Thyroid gland (tissue), 4 donors: ENCODE results near the gene TMEM132D. TPM values are rescaled to one million over a fixed set of nuclear protein-coding genes. Genes with fewer than 3 reads are reported as not detected.

Source experiments
- DNase-seq, 2 donors: peaks; one replicate each; pipeline ENCODE4 v3.0.0-alpha.2; 2019
- H3K27ac ChIP-seq, 3 donors: fragments of 200-600 bp; sonication (generic); 1 replicate in 2 of 3; 2 replicates in 1 of 3; pipeline ENCODE4 v1.5.1; 2016 to 2019; ENCODE audit warnings: mild to moderate bottlenecking in 1 of 3, moderate library complexity in 1 of 3
- H3K27me3 ChIP-seq: fragments of 200-600 bp; sonication (generic); one replicate; pipeline ENCODE4 v1.5.1; 2019
- H3K36me3 ChIP-seq, 2 donors: fragments of 200-600 bp; sonication (generic); one replicate each; pipeline ENCODE4 v1.5.1; 2016 to 2019
- H3K4me1 ChIP-seq, 2 donors: fragments of 200-600 bp; sonication (generic); one replicate each; pipeline ENCODE4 v1.5.1; 2017 to 2019
- H3K4me3 ChIP-seq, 3 donors: fragments of 200-600 bp; sonication (generic); replicated peaks in 1 of 3; 1 replicate in 2 of 3; 2 replicates in 1 of 3; pipeline ENCODE4 v1.5.1; 2016; ENCODE audit warnings: mild to moderate bottlenecking in 1 of 3
- H3K9me3 ChIP-seq: fragments of 200-600 bp; sonication (generic); one replicate; pipeline ENCODE4 v1.5.1; 2017
- POLR2A ChIP-seq, 2 donors: fragments of 450-650 bp; IDR thresholded peaks; one replicate each; pipeline ENCODE4 v1.6.1; 2017; ENCODE audit warnings: antibody characterized with exemption in 2 of 2, mild to moderate bottlenecking in 2 of 2, moderate library complexity in 1 of 2
- WGBS, 2 donors: methylation state at CpG; one replicate each; pipeline ENCODE4 v1.1.5; 2017; 5-methylcytosine and 5-hydroxymethylcytosine counted together
- intact Hi-C: fragments of 100-400 bp; cut with DNase I; formaldehyde crosslinking; loops from one replicate; pipeline ENCODE4 v1.15.1; 2023
- total RNA-seq, 4 donors: library from RNA; depleted of rRNA; stranded (reverse); fragments of >200 nt; gene quantifications; one replicate each; pipeline ENCODE4 v1.2.3, GENCODE V29; 2016
- TF ChIP-seq, protein P1 (sequence below), 6 experiments: fragments of 200-600 bp in 3 of 6; fragments of 450-650 bp in 3 of 6; sonication (generic) in 3 of 6; IDR thresholded peaks; one replicate each; pipeline ENCODE4 v1.5.1; 2016 to 2019; ENCODE audit warnings: antibody characterized with exemption in 6 of 6, mild to moderate bottlenecking in 2 of 6, inconsistent platforms in 1 of 6, moderate library complexity in 1 of 6

The TMEM132D gene
- total RNA-seq, 4 donors from 2014 or later = not detected

- H3K4me3 ChIP-seq = no peak overlapping the region
- H3K27me3 ChIP-seq = no peaks in the 10 kb centered on the region
- intact Hi-C loops = no loop called here
- H3K36me3 ChIP-seq = no peaks in the 10 kb centered on the region
- no peak for DNase-seq
- no peak overlapping the region for H3K27ac ChIP-seq
- no peaks in the 10 kb centered on the region for H3K4me1 ChIP-seq
- no peaks in the 10 kb centered on the region for H3K9me3 ChIP-seq
- no peak for TF ChIP-seq POLR2A (IDR thresholded peaks at IDR 0.05)
- TF ChIP-seq, protein P1, sequence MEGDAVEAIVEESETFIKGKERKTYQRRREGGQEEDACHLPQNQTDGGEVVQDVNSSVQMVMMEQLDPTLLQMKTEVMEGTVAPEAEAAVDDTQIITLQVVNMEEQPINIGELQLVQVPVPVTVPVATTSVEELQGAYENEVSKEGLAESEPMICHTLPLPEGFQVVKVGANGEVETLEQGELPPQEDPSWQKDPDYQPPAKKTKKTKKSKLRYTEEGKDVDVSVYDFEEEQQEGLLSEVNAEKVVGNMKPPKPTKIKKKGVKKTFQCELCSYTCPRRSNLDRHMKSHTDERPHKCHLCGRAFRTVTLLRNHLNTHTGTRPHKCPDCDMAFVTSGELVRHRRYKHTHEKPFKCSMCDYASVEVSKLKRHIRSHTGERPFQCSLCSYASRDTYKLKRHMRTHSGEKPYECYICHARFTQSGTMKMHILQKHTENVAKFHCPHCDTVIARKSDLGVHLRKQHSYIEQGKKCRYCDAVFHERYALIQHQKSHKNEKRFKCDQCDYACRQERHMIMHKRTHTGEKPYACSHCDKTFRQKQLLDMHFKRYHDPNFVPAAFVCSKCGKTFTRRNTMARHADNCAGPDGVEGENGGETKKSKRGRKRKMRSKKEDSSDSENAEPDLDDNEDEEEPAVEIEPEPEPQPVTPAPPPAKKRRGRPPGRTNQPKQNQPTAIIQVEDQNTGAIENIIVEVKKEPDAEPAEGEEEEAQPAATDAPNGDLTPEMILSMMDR (IDR thresholded peaks at IDR 0.05) = no peak
- 54 to 55% methylated on average over 9 of the region's 9 CpGs for WGBS, 2 donors
These were observed 627.3 kb downstream of the TMEM132D start for GRCh38 chr12:129276361-129277060.

DNA sequence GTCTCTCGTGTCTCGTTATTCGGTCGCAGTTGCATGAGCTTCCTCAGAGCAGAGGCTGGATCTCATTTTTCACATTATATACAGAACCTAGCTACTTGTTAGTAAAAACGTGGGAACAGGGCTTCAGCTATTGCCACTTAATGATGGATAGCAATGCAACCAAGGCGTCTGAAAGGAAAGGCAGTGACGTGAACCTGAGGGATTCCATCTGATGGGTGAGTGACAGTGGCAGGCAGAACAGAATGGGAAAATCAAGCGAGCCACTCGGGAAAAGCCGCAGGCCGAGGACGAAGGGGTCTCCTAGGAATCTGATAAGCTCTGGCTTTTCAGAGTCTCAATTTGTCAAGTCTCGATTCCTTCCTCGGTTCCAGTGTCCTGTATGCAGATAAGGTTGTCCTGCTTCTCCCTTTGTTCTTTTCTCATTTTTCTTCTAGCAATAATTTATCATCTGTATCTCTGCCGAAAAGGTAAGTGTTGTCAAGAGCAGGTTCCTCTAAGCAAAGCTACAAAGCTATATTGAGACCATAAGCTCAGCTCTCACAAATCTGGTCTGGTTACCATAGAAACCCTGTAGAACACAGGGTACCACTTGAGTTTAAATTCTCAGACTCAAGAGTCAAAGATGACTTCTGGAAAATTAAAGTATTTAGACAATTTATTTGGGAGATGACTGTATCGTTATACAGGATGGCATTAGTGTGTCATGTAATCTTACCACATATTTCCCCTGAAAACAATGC, 633.9 kb downstream of the TMEM132D start:
- H3K27me3 ChIP-seq = no peaks in the 10 kb centered on the region
- H3K27ac ChIP-seq = no peak overlapping the region
- H3K4me1 ChIP-seq = no peaks in the 10 kb centered on the region
- 72% methylated on average over 16 of the region's 16 CpGs for WGBS, 2 donors
- intact Hi-C loops = no loop called here
- no peak for TF ChIP-seq POLR2A (IDR thresholded peaks at IDR 0.05)
- TF ChIP-seq, protein P1 (IDR thresholded peaks at IDR 0.05) = no peak
- no peaks in the 10 kb centered on the region for H3K9me3 ChIP-seq
- no peaks in the 10 kb centered on the region for H3K36me3 ChIP-seq
- no peak for DNase-seq
- H3K4me3 ChIP-seq = no peak overlapping the region

GRCh38 chr12:129258781-129259318, 645.0 kb downstream of the TMEM132D start:
- H3K4me3 ChIP-seq = no peak overlapping the region
- H3K4me1 ChIP-seq = no peaks in the 10 kb centered on the region
- H3K9me3 ChIP-seq = no peaks in the 10 kb centered on the region
- WGBS, 2 donors = 69 to 71% methylated on average over 4 to 5 of the region's 5 CpGs
- intact Hi-C loops = no loop called here
- TF ChIP-seq POLR2A (IDR thresholded peaks at IDR 0.05) = no peak
- TF ChIP-seq, protein P1 (IDR thresholded peaks at IDR 0.05) = no peak
- no peak for DNase-seq
- no peaks in the 10 kb centered on the region for H3K27me3 ChIP-seq
- no peaks in the 10 kb centered on the region for H3K36me3 ChIP-seq
- H3K27ac ChIP-seq = no peak overlapping the region

DNA sequence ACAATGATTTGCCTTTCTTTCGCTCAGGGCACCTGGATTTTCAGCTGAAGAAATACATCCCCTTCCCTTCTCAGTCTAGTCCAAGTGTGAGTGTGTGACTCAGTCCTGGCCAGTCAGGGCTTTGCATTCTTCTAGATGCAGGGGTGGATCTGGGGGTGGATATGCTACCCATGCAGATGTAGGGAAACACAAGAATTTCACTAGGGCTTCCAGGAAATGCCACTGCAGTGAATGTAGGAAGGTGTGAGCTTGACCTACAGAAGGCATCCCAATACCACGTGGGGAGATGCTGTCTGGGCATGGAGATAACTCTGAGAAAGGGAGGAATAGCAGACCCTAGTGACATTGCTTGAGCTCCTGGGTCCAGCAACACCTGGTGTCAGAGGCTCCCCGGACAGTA, 646.3 kb downstream of the TMEM132D start:
- intact Hi-C loops = no loop called here
- Histone ChIP-seq H3K36me3 (no peaks in the 10 kb centered on the region), H3K4me1 (no peaks in the 10 kb centered on the region), H3K9me3 (no peaks in the 10 kb centered on the region), H3K4me3 (no peak overlapping the region), H3K27ac (no peak overlapping the region), H3K27me3 (no peaks in the 10 kb centered on the region)
- no peak for DNase-seq
- TF ChIP-seq POLR2A (IDR thresholded peaks at IDR 0.05) = no peak
- TF ChIP-seq, protein P1 (IDR thresholded peaks at IDR 0.05) = no peak
- WGBS, 2 donors = 86 to 88% methylated on average over 3 of the region's 3 CpGs

DNA sequence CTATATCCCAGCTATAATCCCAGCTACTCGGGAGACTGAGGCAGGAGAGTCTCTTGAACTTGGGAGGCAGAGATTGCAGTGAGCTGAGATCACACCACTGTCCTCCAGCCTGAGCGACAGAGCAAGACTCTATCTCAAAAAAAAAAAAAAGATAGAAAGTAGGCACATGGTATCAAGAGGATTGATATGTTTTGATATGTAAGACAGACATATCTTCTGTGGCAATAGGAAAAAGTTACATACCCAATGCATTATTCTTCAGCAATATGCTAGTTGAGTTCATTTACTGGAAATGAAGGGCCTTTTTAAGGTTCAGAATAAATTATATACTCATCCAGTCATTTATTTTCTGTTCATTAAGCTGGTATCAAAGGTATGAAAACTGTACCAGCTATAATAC, 657.2 kb downstream of the TMEM132D start:
- no peak for DNase-seq
- Histone ChIP-seq H3K4me1 (no peaks in the 10 kb centered on the region), H3K36me3 (no peaks in the 10 kb centered on the region), H3K27ac (no peak overlapping the region), H3K27me3 (no peaks in the 10 kb centered on the region), H3K9me3 (no peaks in the 10 kb centered on the region), H3K4me3 (no peak overlapping the region)
- intact Hi-C loops = no loop called here
- 68 to 80% methylated on average over 2 of the region's 2 CpGs for WGBS, 2 donors
- no peak for TF ChIP-seq POLR2A (IDR thresholded peaks at IDR 0.05)
- TF ChIP-seq, protein P1 (IDR thresholded peaks at IDR 0.05) = no peak
